GM18867 (cell line): ENCODE measurements around the gene POLR2J.
A peak's percentile ranks its signal among the peaks of the same experiment; 100 is the strongest.
"Not testable (repeated sequence)": the region's sequence is repeated elsewhere in the genome, so short reads cannot be mapped to it uniquely, and the experiment has no call there.

Experiments used
- ATAC-seq: cut with Tn5 transposase; IDR thresholded peaks from one replicate; pipeline ENCODE4 v1.9.1; 2021; ENCODE audit warnings: mild to moderate bottlenecking, moderate library complexity; ENCODE audit not compliant: unreplicated experiment

Gene POLR2J

DNA sequence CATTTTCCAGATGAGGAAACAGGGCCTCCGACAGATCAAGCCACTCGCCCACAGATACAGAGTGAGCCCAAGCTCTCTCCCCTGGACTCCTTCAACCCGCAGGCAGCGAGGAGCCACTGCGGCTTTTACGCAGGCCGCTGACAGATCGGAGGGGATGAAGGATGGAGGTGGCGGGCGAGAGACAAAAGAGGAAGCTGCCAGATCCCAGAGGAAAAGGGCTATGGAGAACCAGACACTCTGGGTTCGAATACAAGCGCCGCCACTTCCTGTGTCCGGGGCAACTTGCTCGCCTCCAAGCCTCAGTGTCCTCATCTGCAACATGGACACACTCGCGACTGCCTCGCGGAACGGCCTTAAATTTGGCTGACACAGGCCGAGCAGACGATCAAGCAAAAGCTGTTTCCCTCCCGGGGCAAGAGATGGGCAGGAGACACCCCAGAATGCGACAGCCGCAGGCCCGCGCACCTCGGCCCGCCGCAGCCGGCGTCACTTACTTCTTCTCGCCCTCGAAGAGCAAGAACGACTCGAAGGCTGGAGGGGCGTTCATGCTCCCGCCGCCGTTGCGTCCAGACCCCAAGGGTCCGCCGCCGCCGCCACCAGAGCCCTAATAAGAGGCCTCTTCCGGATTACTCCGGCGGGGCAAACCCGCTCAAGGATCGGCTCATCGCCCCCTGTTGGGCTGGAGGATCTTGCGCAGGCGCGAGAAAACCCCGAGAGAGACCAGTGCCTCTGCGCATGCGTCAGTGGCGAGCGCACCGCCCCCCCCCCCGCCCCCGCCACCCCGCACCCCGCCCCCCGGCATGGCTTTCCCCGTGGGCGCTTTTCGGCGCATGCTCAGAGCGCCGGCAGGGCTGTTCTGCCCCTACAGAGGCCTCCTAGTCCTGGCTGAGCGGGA, at the start of gene POLR2J:
Gene POLR2J (minus strand): TSS at position 609 of the 895 bp plus-strand sequence. CDS start 62 bp downstream, at position 547.
- peak; percentile 84 for ATAC-seq

DNA sequence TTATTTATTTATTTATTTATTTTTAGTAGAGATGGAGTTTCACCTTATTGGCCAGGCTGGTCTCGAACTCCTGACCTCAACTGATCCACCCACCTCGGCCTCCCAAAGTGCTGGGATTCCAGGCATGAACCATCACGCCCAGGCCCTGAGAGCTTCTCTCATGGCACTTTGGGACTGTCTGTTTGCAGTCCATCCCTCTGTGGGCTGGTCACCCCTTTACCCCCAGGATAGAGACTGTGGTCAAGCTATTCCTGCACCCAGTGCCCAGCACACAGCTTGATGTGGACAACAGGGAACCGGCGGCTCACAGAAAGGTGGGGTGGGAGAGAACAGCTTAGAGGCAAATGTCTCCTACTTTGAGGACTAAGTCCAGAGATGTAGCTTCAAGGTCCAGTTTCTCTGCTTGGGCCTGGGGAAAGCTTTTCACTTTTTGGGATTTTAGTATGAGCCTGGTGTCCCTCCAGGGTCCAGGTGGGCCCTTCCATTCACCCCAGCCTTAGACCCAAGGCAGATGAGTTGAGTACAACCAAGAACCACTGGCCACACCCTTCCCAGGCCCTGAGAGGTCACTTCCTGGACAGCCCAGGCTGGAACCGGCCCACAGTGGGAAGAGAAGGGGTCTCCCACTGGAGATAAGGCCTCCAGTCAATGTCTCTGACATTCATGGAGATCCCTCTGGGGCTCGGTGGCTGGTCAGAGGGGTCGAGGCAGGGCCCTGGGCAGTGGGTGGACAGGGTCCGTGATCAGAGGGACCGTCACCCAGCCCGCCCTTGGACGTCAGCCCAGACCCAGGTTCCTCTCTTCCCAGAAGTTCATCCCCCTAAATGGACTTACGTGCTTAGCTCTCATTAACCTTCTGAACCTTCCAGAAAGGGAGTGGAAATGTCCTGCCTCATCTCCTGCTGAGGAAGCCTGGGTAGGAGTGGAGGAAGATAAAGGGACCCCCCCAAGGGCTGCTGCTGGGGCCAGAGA, 49.4 kb upstream of the POLR2J start:
- ATAC-seq, result not testable (repeated sequence)

DNA sequence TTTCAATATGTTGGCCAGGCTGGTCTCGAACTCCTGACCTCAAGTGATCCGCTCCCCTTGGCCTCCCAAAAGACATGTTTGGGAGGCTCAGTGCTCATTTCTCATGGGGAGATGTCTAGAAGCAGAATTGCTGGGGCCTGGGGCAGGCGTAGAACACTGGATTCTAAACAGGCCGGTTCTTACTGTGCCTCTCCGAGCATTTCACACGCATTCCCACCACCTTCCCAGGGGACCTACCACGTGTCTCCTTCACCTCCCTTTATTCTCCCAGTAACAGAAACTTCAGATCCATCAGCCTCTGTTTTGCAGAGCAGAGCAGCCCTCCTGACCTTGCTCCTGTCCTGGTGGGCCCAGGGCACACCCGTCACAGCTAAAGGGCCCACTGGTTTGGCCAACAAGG, 48.5 kb upstream of the POLR2J start:
- ATAC-seq, result not testable (repeated sequence)

DNA sequence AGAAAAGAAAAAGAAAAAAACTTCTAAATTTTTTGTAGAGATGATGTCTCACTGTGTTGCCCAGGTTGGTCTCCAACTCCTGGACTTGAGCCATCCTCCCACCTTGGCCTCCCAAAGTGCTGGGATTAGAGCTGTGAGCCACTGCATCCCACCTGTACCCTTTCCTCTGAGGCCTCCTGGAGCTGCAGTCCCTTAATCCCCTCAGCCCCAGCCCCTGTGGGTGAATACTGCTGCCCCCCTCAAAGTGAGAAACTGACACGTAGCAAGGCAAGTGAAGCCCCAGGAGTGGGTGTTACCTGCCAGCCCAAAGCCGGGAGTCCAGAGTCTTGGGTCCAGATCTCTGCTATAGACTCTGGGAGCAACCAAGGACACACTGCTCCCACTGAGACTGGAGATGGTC, 46.1 kb upstream of the POLR2J start:
- not testable (repeated sequence) for ATAC-seq

DNA sequence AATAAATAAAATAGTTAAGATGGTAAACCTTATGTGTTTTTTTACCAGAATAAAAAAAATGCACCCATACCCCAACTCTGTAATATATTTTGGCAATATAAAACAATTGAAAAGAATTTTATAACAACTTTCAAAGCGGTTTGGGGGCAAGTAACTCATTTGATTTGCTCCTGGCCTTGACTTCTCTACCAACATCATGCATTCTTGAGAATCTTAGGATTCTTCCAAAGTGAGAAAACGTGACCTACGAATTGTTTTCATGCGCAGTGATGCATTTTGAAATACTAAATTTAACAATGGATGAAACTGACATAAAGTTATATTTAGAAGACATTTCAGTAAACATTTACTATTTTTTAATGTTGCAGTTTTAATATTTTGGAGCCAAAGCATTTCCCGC, 42.1 kb upstream of the POLR2J start:
- ATAC-seq, result not testable (repeated sequence)

DNA sequence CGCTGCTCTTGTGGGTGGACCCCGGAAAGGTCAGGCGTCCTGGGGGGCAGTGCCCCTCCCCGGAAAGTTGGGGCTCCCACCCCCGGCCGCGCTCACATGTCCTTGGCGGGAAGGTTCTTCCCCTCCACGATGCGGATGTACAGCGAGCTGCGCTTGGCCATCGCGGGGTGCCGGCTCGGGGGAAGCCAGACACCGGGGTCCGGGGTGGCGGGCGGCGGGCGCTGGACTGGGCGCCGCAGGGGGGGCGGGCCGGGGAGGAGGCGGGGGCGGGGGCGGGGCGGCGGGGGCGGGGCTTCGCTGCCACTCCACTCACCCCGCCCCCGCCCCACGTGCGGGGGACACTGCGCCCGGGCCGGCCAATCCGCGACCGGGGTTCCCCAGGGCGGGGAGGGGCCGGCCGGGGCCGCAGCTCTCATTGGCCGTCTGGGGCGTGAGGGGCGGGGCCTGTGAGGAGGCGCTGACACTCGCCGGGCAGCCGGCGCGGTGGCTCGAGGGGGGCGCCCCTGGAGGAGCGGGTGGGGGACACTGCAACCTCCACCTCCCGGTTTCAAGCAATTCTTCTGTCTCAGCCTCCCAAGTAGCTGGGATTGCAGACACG, 38.9 kb upstream of the POLR2J start, which contains the start of gene RASA4B:
Gene RASA4B (minus strand): TSS at position 228 of the 598 bp plus-strand sequence. CDS start 67 bp downstream, at position 161.
- peak; percentile 78 for ATAC-seq

DNA sequence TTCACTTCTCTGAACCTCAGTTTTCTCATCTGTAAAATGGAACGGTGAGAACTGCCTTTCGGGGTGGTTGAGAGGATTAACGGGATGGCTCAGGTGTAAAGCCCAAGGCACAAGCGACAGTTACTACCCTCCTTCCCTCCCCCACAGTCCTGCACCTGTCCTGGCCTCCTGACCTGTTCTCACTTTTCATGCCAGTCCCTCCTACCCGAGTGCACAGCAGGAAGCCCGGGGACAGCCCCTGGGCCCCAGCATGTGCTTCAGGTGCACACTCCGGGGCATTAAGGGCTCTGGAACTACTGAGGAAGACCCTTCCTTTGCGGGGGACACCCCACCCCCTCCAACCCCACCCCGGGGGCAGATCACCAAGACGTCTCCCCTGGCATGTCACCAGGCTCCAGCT, 38.2 kb upstream of the POLR2J start:
- ATAC-seq, result not testable (repeated sequence)

DNA sequence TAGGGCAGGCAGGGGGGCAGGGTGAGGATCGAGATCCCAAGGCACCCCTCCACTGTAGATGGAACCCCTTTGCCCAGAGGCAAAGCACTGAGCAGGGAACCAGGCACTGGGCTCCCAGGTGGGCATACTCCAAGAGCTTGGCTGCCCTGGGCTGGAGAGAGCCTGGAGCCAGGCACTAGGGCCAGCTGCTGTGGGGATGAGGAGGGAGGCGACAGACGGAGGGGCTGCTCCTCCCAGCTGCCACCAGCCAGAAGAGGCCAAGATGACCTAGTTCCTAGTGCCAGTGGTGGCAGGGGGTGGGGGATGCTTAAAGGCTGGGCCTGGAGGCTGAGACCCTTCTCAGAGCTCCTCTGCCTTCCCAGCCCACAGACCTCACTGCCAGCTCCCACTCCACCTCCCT, 37.2 kb upstream of the POLR2J start:
- ATAC-seq, result not testable (repeated sequence)

DNA sequence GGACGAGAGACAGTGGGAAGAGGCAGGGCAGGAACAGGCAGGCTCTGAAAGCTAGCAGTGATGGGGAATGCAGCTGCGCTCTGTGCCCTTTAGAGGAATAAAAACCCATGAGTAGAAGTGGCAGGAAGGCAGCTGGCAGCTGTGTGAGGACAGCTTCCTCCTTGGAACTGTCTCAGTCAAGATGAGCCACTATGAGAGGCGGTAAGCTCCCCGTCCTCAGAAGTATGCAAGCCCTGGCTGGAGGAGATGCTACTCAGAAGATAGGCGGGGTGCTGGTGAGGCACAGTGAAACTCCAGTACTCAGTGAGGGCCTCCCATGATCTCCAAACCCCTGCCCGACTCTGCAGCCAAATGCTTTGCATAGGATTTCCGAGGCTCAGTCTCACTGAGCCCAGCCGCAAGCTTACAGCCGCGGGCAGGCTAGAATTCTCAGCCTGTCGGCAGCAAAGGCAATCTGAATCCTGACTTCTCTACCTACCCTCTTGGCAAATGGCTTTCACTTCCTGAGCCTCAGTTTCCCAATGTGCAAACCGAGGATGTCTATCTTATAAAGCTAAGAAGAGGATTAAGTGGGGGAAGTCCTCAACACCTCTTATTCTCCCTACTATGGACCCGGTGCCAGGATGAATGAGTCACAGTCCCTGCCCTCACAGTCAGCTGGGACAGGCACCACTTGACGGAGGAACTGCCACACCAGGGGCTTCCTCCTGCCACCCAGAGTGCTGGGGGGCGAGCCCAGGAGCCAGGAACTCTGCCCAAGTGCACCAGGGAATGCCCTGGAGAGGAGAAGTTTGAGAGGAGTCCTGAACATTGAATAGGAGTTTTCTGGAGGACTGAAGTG, 36.4 kb upstream of the POLR2J start:
- peak; percentile 80 for ATAC-seq

DNA sequence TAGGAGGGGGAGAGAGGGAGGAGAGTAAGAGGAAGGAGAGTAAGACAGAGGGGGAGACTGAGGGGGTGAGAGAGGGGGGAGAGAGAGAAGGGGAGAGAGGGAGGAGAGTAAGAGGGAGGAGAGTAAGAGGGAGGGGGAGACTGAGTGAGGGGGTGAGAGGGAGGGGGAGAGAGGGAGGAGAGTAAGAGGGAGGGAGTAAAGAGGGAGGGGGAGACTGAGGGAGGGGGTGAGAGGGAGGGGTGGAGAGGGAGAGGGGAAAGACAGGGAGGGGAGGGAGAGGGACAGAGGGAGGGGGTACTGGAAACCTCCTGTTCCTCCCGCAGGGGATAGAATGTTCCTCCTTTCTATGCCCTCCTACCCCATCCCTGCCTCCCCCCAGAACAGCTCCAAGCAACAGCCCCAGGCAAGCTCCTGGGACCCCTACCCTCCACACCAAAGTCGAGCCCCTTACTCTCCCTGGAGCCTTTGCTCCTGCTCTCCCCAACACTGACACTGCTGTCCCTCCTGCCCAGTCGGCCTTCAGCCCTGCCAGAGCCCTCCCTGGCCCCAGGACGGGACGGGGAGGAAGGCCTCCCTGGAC, 34.0 kb upstream of the POLR2J start:
- ATAC-seq, result not testable (repeated sequence)

DNA sequence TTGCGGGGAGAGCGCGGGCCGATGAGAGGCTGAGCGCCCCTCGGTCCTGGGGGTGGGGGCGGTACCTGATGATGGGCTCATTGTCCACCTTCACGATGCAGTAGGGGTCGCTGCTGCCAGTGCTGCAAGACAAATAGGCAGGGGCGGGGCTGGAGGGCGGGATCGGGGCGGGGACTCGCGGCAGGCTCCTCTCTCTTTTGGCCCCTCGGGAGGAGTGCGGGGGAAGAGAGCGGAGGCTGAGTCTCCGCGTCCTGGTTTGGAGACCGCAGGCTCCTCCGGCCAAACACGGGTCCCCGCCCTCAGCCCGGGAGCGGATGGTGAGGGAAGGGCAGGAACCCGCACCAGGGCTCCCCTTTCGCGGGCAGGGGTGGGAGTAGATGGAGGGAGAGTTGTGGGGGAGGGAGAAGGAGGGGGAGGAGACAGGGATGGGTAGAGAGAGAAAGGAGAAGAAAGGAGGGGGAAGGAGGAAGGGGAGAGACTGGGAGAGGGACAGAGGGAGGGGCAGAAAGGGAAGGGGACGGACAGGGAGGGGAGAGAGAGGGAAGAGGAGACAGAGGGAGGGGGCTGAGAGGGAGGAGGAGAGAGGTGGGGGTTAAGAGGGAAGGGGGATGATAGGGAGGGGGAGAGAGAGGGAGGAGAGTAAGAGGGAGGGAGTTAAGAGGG, 33.3 kb upstream of the POLR2J start:
- ATAC-seq, result peak; percentile 35

DNA sequence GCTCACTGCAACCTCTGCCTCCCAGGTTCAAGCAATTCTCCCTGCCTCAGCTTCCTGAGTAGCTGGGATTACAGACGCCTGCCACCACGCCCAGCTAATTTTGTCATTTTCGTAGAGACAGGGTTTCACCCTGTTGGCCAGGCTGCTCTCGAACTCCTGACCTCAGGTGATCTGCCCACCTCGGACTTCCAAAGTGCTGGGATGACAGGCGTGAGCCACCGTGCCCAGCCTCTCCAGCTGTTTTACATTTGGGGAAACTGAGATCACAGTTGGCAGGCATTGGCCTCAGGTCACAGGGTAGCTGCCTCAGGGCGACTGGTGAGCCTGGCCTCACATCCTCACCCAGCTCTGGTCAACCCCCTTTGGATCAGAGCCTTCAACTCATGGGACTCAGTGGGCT, 31.9 kb upstream of the POLR2J start:
- not testable (repeated sequence) for ATAC-seq

DNA sequence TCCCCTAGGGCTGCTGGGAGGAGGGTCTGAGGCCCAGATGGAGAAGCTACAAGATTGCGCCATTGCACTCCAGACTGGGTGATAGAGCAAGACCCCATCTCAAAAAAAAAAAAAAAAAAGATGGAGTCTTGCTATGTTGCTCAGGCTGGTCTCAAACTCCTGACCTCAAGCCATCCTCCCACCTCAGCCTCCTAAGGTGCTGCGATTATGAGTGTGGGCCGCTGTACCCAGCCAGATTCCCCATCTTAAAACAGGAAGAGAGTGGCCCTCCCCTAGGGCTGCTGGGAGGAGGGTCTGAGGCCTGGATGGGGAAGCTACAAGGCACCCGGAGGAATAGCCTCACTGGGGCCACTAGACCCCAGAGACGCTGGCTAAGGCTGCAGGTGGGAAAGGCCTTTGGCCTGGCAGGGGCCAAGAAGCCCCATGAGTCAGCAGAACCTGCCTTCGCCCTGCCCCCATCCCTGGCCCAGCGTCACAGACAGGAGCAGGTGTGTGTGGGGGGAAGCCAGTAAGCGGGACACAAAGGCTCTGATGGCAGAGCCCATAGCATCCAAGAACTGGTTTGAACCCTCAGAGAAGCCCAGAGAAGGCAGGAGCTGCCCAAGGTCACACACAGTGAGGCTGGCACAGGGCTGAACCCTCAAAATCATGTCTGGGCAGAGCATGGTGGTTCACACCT, 28.8 kb upstream of the POLR2J start:
- not testable (repeated sequence) for ATAC-seq

DNA sequence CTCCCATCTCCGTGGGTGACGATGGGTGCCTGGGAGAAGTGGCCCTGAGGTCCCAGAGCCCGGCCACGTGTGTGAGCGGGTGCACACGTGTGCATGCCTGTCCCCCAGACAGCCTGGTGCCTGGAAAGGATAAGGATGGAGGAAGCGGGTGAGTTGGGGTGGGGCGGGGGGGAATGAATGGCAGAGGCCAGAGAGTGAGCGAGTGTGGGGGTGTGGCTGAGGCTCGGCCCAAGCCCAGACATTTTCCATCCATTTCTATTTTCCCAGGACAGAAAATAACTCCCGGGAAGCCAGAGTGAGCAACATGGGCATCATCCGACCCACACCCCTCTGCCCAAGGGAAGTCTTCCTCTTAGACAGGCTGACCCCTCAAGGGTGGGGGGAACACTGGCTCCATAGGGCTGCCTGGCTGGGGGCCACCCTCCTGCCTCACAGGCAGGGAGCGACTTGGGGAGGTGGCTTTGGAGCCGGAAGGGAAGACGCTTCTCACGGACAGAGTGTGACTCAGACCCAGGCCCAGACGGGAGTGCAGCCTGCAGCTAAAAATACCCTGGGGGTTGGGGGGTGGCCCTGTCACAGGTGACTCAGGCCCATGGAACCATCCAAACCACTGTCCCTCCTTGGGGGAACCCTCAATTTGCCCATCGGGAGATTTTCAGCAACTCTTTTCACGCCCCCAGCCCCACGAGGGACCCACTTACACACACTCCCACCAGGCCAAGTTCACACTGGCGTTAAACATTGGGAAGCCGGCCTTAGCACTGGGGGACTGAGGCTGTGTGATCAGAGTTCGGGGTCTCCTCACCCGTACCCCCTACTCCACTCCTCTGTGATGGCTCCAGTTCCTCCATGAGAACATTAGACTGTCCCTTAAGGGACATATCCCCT, 26.8 kb upstream of the POLR2J start:
- ATAC-seq, result not testable (repeated sequence)

DNA sequence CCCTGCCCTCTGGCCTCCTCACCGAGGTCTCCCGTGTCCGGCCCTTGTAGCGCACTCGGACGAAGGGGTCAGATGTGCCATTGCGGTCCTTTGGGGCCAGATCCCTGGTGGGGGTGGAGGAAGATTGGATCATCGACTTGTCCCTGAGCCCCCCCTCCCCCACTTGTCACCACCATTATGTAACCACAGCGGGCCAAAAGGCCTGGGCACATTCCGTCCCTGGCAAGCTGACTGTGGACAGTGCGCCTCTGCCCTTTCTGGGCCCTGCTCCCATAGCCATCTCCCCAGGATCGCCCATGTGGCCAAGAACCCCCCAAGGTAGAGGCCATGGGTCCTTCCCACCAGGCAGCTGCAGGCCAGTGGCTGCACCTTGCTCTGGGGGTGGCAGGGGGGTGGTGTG, 24.4 kb upstream of the POLR2J start:
- not testable (repeated sequence) for ATAC-seq

DNA sequence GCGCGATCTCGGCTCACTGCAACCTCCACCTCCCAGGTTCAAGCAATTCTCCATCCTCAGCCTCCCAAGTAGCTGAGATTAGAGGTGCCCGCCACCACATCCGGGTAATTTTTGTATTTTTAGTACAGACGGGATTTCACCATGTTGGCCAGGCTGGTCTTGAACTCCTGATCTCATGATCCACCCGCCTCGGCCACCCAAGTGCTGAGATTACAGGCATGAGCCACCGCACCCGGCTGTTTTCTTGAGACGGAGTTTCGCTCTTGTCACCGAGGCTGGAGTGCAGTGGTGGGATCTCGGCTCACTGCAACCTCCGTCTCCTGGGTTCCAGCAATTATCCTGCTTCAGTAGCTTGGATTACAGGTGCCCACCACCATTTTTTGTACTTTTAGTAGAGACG, 19.6 kb upstream of the POLR2J start:
- ATAC-seq, result not testable (repeated sequence)

DNA sequence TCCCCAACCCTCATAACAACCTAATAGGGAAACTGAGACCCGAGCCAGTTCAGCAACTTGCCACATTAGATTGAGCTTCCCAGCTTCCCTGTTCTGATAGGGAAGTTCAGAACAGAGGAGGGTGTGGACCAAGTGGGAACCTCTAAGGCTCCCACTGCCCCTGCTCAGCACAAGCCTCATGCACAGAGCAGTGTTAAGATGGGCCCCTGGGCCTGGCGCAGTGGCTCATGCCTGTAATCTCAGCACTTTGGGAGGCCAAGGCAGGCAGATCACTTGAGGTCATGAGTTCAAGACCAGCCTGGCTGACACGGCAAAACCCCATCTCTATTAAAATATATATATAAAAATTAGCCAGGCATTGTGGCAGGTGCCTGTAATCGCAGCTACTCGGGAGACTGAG, 18.6 kb upstream of the POLR2J start:
- not testable (repeated sequence) for ATAC-seq
